Large intestine (tissue), 3 donors: ENCODE results near the gene SGK1. TPM values are rescaled to one million over a fixed set of nuclear protein-coding genes. Genes with fewer than 3 reads are reported as not detected.
"Not testable (repeated sequence)": the region's sequence is repeated elsewhere in the genome, so short reads cannot be mapped to it uniquely, and the experiment has no call there.

Experiments used
- DNase-seq, 2 donors: peaks; one replicate each; pipeline versions ENCODE4 v3.0.0 to v3.0.0-alpha.2; 2013
- H3K27ac ChIP-seq: one replicate; pipeline ENCODE4 v1.5.1; 2013; ENCODE audit warnings: low read length
- H3K27me3 ChIP-seq: 2 replicates; pipeline ENCODE4 v1.6.1; 2013; ENCODE audit warnings: low read length; ENCODE audit not compliant: control insufficient read depth, insufficient read depth
- H3K36me3 ChIP-seq: 2 replicates; pipeline ENCODE4 v1.6.1; 2013; ENCODE audit warnings: low read length; ENCODE audit not compliant: control insufficient read depth, insufficient read depth
- H3K4me1 ChIP-seq: one replicate; pipeline ENCODE4 v1.6.1; 2013; ENCODE audit warnings: low read length; ENCODE audit not compliant: control insufficient read depth, insufficient read depth
- H3K4me3 ChIP-seq: one replicate; pipeline ENCODE4 v1.5.1; 2013; ENCODE audit warnings: low read length
- H3K9me3 ChIP-seq: one replicate; pipeline ENCODE4 v1.6.1; 2013; ENCODE audit warnings: mild to moderate bottlenecking, low read depth, low read length, moderate library complexity; ENCODE audit not compliant: control insufficient read depth
- WGBS: methylation state at CpG from one replicate; pipeline ENCODE4 v1.1.5; 2013; ENCODE audit warnings: low lambda C conversion rate; ENCODE audit not compliant: insufficient coverage; 5-methylcytosine and 5-hydroxymethylcytosine counted together
- polyA plus RNA-seq: library from polyadenylated mRNA; unstranded; fragments of 120-200 nt; gene quantifications from one replicate; pipeline ENCODE4 v1.2.1, GENCODE V29; 2013

SGK1 gene
- polyA plus RNA-seq, 1 donor: 41.2 TPM

- H3K27ac ChIP-seq: peak overlapping the region; percentile 28
- DNase-seq: peak; percentile 11 to 38
Measured at GRCh38 chr6:134195164-134195906, 122.6 kb downstream of the SGK1 start.

DNA sequence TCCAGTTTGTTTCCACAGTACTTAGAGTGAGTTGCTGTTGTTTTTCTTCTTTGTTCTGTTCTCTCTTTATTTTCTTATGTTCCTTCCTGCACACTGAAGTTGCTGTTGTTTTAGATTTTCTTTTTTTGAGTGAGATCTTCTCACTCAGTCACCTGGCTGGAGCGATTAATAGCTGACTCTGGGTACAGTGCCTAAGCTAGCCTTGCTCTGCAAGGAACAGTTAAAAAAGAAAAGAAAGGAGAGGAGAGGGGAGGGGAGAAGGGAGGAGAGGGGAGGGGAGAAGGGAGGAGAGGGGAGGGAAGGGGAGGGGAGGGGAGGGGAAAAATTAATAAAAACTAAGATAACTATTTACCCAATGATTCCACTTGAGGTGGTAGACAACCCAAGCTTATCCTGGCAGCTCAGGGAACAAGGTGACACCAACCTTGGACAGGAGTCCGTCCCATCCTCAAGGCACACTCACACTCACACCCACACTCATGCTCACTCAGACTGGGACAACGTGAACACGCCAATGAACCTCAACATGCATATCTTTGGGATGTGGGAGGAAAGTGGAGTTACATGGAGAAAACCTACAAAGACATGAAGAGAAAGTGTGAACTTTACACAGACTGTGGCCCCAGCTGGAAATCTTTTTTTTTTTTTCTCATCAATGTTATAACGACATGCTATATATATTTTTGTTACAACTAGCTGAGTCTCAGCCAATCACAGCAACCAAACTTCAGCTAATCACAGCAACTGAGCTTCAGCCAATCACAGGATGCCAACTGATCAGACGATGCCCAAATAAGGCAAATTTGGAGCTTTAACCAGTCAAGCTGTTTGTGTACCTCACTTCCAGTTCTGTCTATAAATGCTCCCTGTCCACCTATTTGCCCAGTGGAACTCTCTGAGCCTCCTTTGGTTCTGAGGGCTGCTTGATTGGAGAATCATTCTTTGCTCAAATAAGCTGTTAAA is 124.1 kb downstream of the SGK1 start:
- Histone ChIP-seq H3K27me3 (no peaks in the 10 kb centered on the region), H3K9me3 (no peaks in the 10 kb centered on the region), H3K36me3 (no peaks in the 10 kb centered on the region), H3K4me1 (peaks cover 14% of the 10 kb centered on the region), H3K4me3 (no peak overlapping the region), H3K27ac (no peak overlapping the region)
- no peak for DNase-seq
- WGBS: no CpG with 5 or more reads among the region's 6 CpGs

More at GRCh38 chr6:134195164-134195906, 122.6 kb downstream of the SGK1 start:
- Histone ChIP-seq H3K4me3 (no peak overlapping the region), H3K4me1 (peaks cover 14% of the 10 kb centered on the region), H3K9me3 (no peaks in the 10 kb centered on the region), H3K27me3 (no peaks in the 10 kb centered on the region), H3K36me3 (no peaks in the 10 kb centered on the region)
- 37% methylated on average over 2 of the region's 3 CpGs for WGBS

DNA sequence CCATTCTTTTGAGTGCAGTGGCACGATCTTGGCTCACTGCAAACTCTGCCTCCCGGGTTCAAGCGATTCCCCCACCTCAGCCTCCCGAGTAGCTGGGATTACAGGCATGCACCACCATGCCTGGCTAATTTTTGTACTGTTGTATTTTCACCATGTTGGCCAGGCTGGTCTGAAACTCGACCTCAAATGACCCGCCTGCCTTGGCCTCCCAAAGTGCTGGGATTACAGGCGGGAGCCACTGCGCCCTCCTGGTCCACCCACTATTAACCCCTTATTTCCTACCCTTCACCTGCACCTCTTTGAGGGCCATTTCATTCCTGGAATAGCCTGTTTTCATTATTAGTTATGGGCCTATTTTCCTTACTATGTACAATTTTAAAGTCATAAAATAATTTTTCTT is 125.3 kb downstream of the SGK1 start:
- not testable (repeated sequence) for H3K27me3 ChIP-seq, H3K36me3 ChIP-seq, H3K27ac ChIP-seq, H3K9me3 ChIP-seq, H3K4me3 ChIP-seq, DNase-seq
- 100% methylated on average over 1 of the region's 8 CpGs for WGBS
- peaks cover 11% of the 10 kb centered on the region for H3K4me1 ChIP-seq

DNA sequence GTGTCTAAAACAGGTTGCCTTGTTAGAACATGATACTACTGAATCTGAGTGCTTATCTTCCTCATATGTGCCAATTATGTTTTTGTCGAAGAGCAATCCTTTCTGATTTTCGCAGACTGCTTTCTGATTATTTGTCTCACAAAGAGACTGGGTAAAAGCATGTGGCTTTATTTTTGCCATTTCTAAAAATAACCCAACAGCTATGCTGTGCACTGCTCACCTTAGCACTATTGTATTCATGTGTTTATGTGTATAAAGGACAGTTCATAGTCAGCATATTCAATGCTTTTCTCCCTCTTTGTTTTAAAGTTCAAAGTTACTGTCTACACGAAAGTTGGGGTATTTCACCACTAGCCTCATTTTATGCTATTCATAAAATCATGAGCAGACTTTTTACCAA is 127.0 kb downstream of the SGK1 start:
- Histone ChIP-seq H3K4me3 (no peak overlapping the region), H3K27me3 (no peaks in the 10 kb centered on the region), H3K36me3 (no peaks in the 10 kb centered on the region), H3K4me1 (peaks cover 5% of the 10 kb centered on the region), H3K9me3 (no peaks in the 10 kb centered on the region), H3K27ac (no peak overlapping the region)
- WGBS: no CpG with 5 or more reads among the region's 3 CpGs
- DNase-seq: no peak

- H3K9me3 ChIP-seq: no peaks in the 10 kb centered on the region
- H3K4me3 ChIP-seq: no peak overlapping the region
- no peaks in the 10 kb centered on the region for H3K36me3 ChIP-seq
- H3K27me3 ChIP-seq: no peaks in the 10 kb centered on the region
- DNase-seq: no peak
- H3K27ac ChIP-seq: no peak overlapping the region
- WGBS: no CpG with 5 or more reads among the region's 3 CpGs
- peaks cover 4% of the 10 kb centered on the region for H3K4me1 ChIP-seq
Measured at GRCh38 chr6:134187751-134188150, 130.2 kb downstream of the SGK1 start.

DNA sequence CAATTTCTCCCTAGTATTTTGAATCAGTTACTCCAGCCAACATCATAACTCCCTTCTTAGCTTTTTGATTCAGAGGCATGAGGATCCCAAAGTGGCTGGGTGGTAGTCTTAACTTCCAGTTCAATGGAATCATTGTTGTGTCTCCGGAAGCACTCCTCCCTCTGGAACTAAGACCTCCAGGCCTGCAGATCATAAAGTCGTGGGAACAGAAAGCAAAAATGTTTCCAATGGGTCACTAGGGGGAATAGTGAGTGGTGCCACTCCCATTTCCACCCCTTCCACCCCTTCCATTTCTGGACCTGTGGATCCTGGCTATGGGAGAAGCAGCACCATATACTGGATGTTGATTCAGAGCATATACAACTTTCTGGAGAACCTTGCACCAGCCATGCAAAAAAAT is 130.8 kb downstream of the SGK1 start:
- no peak for DNase-seq
- Histone ChIP-seq H3K9me3 (no peaks in the 10 kb centered on the region), H3K36me3 (no peaks in the 10 kb centered on the region), H3K27me3 (no peaks in the 10 kb centered on the region), H3K4me1 (peaks cover 4% of the 10 kb centered on the region), H3K27ac (no peak overlapping the region), H3K4me3 (no peak overlapping the region)
- no CpG with 5 or more reads among the region's 2 CpGs for WGBS

DNA sequence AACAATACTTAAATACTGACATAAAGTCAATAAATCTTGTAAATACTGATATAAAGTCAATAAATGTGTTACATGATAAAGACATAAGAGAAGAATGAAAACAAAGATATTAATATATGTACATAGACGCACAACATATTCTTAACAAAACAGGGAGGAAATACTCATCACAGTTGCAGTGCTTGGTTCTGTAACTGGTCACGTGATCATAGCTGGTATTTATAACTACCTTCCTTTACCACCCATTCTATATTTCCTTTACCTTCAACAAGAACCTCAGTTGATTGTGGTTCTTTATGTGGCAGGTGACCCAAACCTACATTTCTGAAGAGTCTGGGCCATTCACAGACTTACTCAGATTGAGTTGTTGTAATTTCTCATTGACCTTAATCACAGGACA is 131.6 kb downstream of the SGK1 start:
- DNase-seq: no peak
- Histone ChIP-seq H3K36me3 (no peaks in the 10 kb centered on the region), H3K27me3 (no peaks in the 10 kb centered on the region), H3K27ac (no peak overlapping the region), H3K9me3 (no peaks in the 10 kb centered on the region), H3K4me1 (peaks cover 4% of the 10 kb centered on the region), H3K4me3 (no peak overlapping the region)
- 40% methylated on average over 1 of the region's 2 CpGs for WGBS

- Histone ChIP-seq H3K27me3 (no peaks in the 10 kb centered on the region), H3K36me3 (no peaks in the 10 kb centered on the region), H3K4me1 (peaks cover 4% of the 10 kb centered on the region), H3K27ac (no peak overlapping the region), H3K4me3 (no peak overlapping the region), H3K9me3 (no peaks in the 10 kb centered on the region)
- DNase-seq: no peak
Measured at GRCh38 chr6:134185277-134185676, 132.6 kb downstream of the SGK1 start.

- H3K27me3 ChIP-seq: no peaks in the 10 kb centered on the region
- no peaks in the 10 kb centered on the region for H3K36me3 ChIP-seq
- H3K27ac ChIP-seq: no peak overlapping the region
- H3K4me3 ChIP-seq: no peak overlapping the region
- no CpG with 5 or more reads among the region's 7 CpGs for WGBS
- DNase-seq: peak; percentile 25 to 27
- H3K4me1 ChIP-seq: peaks cover 4% of the 10 kb centered on the region
- no peaks in the 10 kb centered on the region for H3K9me3 ChIP-seq
Measured at GRCh38 chr6:134183844-134184243, 134.1 kb downstream of the SGK1 start.

DNA sequence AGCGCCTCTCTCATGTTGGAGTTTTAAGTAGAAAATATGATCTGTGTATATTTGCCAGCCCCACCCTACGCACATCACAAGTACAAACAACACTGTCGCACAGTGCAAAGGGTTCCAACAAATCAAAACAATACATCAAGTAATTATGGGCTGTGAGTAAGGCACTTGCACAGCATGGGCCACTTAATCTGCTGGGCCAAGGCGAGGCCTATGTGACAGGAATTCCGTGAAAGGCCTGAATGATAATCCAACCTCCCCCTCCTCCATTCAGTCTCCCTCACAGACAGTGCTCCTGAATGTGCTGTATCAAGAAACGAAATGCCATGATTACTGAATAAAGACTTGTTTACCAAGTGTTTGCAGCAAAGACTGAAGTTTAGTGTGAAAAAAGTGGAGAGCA is 135.4 kb downstream of the SGK1 start:
- Histone ChIP-seq H3K27me3 (no peaks in the 10 kb centered on the region), H3K4me3 (no peak overlapping the region), H3K27ac (no peak overlapping the region), H3K4me1 (peaks cover 4% of the 10 kb centered on the region), H3K9me3 (no peaks in the 10 kb centered on the region), H3K36me3 (no peaks in the 10 kb centered on the region)
- no peak for DNase-seq
- 73% methylated on average over 2 of the region's 6 CpGs for WGBS
